ENCODE measurements around the gene RNU1-2.
"Not testable (repeated sequence)": the region's sequence is repeated elsewhere in the genome, so short reads cannot be mapped to it uniquely, and the experiment has no call there.

DNA sequence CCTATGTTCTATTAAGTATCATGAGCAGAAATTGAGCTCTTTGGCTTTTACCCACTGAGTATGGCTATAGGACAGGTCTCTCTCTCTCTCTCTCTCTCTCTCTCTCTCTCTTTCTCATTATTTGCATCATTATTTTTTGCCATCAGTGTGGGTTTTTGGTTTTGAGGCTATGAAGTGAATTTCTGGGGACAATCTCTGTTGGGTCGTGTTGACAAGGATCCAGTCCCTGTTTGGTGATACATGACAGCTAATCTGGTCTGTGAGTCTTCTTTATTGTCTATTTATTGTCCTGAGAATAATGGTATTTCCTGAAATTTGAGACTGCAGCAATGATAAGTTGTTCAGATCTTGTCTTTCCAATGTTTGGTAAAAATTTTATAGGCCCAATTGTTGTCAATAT lies 1.9 kb downstream of the RNU1-2 start:
- not testable (repeated sequence) for TF ChIP-seq POLR2A (IDR thresholded peaks at IDR 0.05); CTCF (IDR thresholded peaks at IDR 0.05 in 4 of 5, conservative IDR thresholded peaks at IDR 0.05 in 1 of 5)

Data from gastrocnemius medialis (tissue), 4 donors.